GM18873 (cell line): ENCODE measurements around the gene OSBPL1A.
"Not testable (repeated sequence)": the region's sequence is repeated elsewhere in the genome, so short reads cannot be mapped to it uniquely, and the experiment has no call there.

Experiments
- ATAC-seq: cut with Tn5 transposase; IDR thresholded peaks from one replicate; pipeline ENCODE4 v1.9.1; 2021; ENCODE audit warnings: mild to moderate bottlenecking, moderate library complexity, moderate number of reproducible peaks; ENCODE audit not compliant: unreplicated experiment, low FRiP score

Gene OSBPL1A

GRCh38 chr18:24398540-24398939 lies 916 bp upstream of the OSBPL1A start:
- no peak for ATAC-seq

GRCh38 chr18:24397131-24397693 lies 412 bp downstream of the OSBPL1A start:
- ATAC-seq = no peak

- no peak for ATAC-seq
Measured at GRCh38 chr18:24396082-24396633, 1.5 kb downstream of the OSBPL1A start.

- no peak for ATAC-seq
Measured at GRCh38 chr18:24395049-24395795, 2.4 kb downstream of the OSBPL1A start.

GRCh38 chr18:24388957-24389356 lies 8.7 kb downstream of the OSBPL1A start:
- no peak for ATAC-seq

- ATAC-seq = no peak
Measured at GRCh38 chr18:24386681-24387080, 10.9 kb downstream of the OSBPL1A start.

- ATAC-seq = no peak
Measured at GRCh38 chr18:24381126-24381525, 16.5 kb downstream of the OSBPL1A start.

GRCh38 chr18:24380163-24380747 lies 17.4 kb downstream of the OSBPL1A start:
- ATAC-seq = no peak

- ATAC-seq = no peak
Measured at GRCh38 chr18:24378598-24378997, 19.0 kb downstream of the OSBPL1A start.

GRCh38 chr18:24376531-24376930 lies 21.1 kb downstream of the OSBPL1A start:
- not testable (repeated sequence) for ATAC-seq

GRCh38 chr18:24373328-24373727 lies 24.3 kb downstream of the OSBPL1A start:
- no peak for ATAC-seq

- no peak for ATAC-seq
Measured at GRCh38 chr18:24372279-24372872, 25.2 kb downstream of the OSBPL1A start.

GRCh38 chr18:24370120-24370519 lies 27.5 kb downstream of the OSBPL1A start:
- ATAC-seq = no peak

- ATAC-seq = no peak
Measured at GRCh38 chr18:24369426-24369825, 28.2 kb downstream of the OSBPL1A start.

- no peak for ATAC-seq
Measured at GRCh38 chr18:24368749-24369148, 28.9 kb downstream of the OSBPL1A start.

- ATAC-seq = no peak
Measured at GRCh38 chr18:24366328-24366727, 31.3 kb downstream of the OSBPL1A start.

GRCh38 chr18:24364177-24364576 lies 33.4 kb downstream of the OSBPL1A start:
- ATAC-seq = no peak

- no peak for ATAC-seq
Measured at GRCh38 chr18:24362757-24363156, 34.9 kb downstream of the OSBPL1A start.

- ATAC-seq = not testable (repeated sequence)
Measured at GRCh38 chr18:24359787-24360530, 37.7 kb downstream of the OSBPL1A start.

- no peak for ATAC-seq
Measured at GRCh38 chr18:24354278-24354677, 43.3 kb downstream of the OSBPL1A start.
